HG02798 (cell line): ENCODE measurements around the gene PATZ1.
"Not testable (repeated sequence)": the region's sequence is repeated elsewhere in the genome, so short reads cannot be mapped to it uniquely, and the experiment has no call there.

Experiments used
- ATAC-seq: cut with Tn5 transposase; IDR thresholded peaks from one replicate; pipeline ENCODE4 v1.9.1; 2021; ENCODE audit warnings: mild to moderate bottlenecking; ENCODE audit not compliant: unreplicated experiment, poor library complexity

The PATZ1 gene

GRCh38 chr22:31346255-31346732 lies at the start of gene PATZ1:
Gene PATZ1, minus strand, starts transcription at chr22:31346346. Its CDS starts 744 bp downstream, at chr22:31345602.
- ATAC-seq: no peak

DNA sequence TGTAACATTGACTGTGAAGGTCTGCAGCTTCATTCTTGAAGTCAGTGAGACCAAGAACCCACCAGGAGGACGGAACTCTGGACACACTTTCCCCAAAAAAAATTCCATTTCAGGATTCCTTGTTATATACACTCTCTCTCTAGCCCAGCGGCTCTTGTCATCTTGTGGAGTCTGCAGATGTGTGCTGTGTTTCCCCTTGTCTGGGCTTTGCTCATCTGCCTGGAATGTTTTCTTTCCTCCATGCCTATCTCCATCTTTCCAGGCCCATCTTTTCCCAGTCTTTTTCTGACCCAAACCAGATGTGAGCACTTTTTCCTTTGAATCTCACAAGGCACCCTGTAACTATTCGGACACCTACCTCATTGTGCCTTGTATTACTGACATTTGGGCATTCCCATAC lies 48.2 kb upstream of the PATZ1 start:
- ATAC-seq: no peak

DNA sequence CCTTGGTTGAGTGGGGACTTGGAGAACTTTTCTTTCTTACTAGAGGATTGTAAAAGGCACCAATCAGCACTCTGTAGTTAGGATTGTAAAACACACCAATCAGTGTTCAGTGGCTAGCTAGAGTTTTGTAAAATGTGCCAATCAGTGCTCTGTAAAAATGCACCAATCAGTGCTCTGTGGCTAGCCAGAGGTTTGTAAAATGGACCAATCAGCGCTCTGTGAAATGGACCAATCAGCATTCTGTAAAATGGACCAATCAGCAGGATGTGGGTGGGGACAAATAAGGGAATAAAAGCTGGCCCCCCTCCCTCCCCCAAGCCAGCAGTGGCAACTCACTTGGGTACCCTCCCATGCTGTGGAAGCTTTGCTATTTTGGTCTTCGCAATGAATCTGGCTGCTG lies 47.7 kb upstream of the PATZ1 start:
- no peak for ATAC-seq

GRCh38 chr22:31378651-31379050 lies 32.5 kb upstream of the PATZ1 start:
- ATAC-seq: not testable (repeated sequence)

DNA sequence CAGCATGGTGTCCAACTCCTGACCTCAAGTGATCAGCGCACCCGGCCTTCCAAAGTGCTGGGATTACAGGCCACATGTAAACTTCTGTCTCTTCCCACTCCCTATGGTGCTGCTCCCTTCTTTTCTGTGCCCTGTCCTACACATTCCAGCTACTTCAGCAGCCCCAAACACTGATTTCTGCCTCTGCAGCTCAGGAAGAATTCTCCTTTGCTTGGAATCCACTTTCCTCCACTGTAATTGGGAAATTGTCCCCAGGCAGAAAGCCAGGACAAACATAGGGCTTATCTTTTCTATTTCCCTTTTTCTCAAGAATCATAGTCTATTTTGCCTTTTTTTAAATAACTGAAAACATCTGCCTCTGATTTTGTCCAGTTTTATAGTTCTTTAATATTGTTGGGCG lies 32.0 kb upstream of the PATZ1 start:
- no peak for ATAC-seq

GRCh38 chr22:31377612-31378011 lies 31.5 kb upstream of the PATZ1 start:
- ATAC-seq: no peak

GRCh38 chr22:31367426-31367825 lies 21.3 kb upstream of the PATZ1 start:
- ATAC-seq: no peak

GRCh38 chr22:31363885-31364465 lies 17.8 kb upstream of the PATZ1 start:
- ATAC-seq: no peak

DNA sequence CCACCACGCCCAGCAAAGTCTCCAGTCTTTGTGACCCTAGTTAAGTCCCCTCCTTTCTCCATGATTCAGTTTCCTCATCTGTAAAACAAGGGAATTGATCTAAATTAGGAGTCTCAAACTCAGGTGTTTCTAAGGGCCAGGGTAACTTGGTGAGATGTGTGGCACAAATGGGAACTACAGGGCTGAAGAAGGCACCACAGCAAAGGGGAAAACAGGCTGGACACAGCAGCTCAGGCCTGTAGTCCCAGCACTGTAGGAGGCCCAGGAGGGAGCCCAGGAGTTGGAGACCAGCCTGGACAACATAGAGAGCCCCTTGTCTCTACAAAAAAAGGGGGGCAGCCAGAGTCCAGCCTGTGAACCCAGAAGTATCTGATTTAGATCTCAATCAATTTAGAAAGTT lies 15.6 kb upstream of the PATZ1 start:
- no peak for ATAC-seq

GRCh38 chr22:31360029-31360428 lies 13.9 kb upstream of the PATZ1 start:
- ATAC-seq: no peak

GRCh38 chr22:31354515-31354914 lies 8.4 kb upstream of the PATZ1 start:
- no peak for ATAC-seq

GRCh38 chr22:31350410-31350863 lies 4.3 kb upstream of the PATZ1 start:
- no peak for ATAC-seq

DNA sequence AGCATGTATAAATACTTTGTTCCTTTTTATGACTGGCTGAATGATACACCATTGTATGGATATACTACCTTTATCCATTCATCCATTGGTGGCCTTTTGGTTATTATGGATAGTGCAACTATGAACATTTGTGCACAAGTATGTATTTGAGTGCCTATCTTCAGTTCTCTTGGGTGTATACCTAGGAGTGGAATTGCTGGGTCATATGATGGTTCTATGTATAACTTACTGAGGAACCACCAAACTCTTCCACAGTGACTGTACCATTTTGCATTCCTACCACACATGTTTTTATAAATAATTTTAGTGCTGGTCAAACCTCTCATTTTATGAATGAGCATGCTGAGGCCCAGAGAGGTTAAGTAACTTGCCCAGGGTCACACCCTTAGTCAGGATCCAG lies 3.8 kb upstream of the PATZ1 start:
- ATAC-seq: no peak

GRCh38 chr22:31348766-31349165 lies 2.6 kb upstream of the PATZ1 start:
- no peak for ATAC-seq

- ATAC-seq: not testable (repeated sequence)
Measured at GRCh38 chr22:31348009-31348337, 1.8 kb upstream of the PATZ1 start.

- no peak for ATAC-seq
Measured at GRCh38 chr22:31347251-31348008, 1.3 kb upstream of the PATZ1 start.

- ATAC-seq: peak; percentile 18
Measured at GRCh38 chr22:31346733-31347250, 646 bp upstream of the PATZ1 start.

DNA sequence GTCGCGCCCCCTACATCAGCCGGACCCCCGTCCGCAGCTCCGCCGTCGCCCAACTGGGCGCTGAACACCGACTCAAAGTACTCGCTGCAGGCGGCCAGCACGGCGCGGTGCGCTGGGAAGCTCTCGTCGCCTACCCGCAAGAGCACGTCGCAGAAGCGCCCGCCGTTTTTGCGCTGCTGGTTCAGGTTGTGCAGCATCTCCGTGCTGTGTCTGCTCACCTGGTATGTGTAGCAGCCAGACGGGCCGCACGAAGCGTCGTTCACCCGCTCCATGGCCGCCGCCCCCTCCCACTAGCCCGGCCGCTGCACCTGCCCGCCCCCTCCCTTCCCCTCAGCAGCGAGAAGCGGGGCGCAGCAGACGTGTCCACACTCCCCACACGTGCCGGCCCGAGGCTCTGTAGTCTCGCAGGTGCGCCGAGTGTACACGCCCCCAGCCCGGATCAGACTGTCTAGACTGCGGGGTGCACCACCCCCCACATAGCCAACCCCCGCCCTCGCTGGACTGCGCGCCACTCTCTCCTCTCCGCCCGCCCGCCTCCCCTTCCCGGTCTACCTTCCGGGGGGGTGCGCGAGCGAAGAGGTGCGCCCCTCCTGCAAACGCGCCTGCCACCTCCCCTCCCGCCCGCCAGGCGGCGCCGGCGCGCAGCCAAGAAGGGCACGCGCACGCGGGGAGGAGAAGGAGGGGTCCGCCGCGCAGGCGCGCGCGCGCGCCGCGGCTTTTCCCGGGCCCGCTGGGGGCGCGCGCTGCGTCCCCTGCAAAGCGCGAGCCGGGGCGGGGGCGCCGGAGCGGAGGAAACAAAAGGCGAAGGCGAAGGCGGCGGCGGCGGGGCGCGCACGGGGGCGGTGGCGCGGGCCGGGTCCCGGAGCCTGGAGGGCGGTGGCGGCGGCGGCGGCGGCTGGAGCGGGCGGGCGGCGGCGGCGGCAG lies 553 bp downstream of the PATZ1 start:
- ATAC-seq: peak; percentile 74

GRCh38 chr22:31344578-31345330 lies 1.4 kb downstream of the PATZ1 start:
- no peak for ATAC-seq

DNA sequence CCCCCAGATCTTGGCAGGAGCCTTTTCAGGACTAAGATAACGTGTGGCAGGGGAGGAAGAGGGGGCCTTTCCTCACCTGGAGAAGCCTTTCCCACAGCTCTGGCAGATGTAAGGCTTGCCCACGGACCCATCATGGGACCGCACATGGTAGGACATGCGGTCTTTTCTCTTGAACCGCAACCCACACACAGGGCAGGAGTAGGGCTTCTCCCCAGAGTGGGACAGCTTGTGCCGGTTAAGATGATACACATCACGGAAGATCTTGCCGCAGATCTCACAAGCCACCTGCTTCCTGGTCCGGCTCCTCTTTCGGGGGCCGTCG lies 1.9 kb downstream of the PATZ1 start:
- ATAC-seq: no peak
